Activated naive CD8-positive, alpha-beta T cell treated with anti-CD3 and anti-CD28 coated beads for 36 hours (primary cell): ENCODE data around the gene EHBP1. TPM values are rescaled to one million over a fixed set of nuclear protein-coding genes. Genes with fewer than 3 reads are reported as not detected.

Experiments
- DNase-seq: peaks from one replicate; pipeline ENCODE4 v3.0.0; 2021
- H3K27ac Mint-ChIP-seq: one replicate; pipeline ENCODE4 v1.8.0; 2022; ENCODE audit warnings: mild to moderate bottlenecking, moderate library complexity, mixed read lengths
- H3K27me3 Mint-ChIP-seq: one replicate; pipeline ENCODE4 v1.8.0; 2022; ENCODE audit warnings: mild to moderate bottlenecking, mixed read lengths
- H3K36me3 Mint-ChIP-seq: one replicate; pipeline ENCODE4 v1.8.0; 2021; ENCODE audit warnings: mild to moderate bottlenecking, mixed read lengths
- H3K4me1 Mint-ChIP-seq: one replicate; pipeline ENCODE4 v1.8.0; 2021; ENCODE audit warnings: mixed read lengths
- H3K4me3 Mint-ChIP-seq: one replicate; pipeline ENCODE4 v1.8.0; 2022; ENCODE audit warnings: mild to moderate bottlenecking, moderate library complexity, mixed read lengths
- H3K9me3 Mint-ChIP-seq: one replicate; pipeline ENCODE4 v1.8.0; 2022; ENCODE audit warnings: mixed read lengths
- total RNA-seq, 2 experiments: library from RNA; stranded (reverse); gene quantifications; one replicate each; pipeline ENCODE4 v1.2.3, GENCODE V29; 2021

EHBP1 gene
- total RNA-seq, 2 experiments from 2014 or later = 25.3 to 28.2 TPM

DNA sequence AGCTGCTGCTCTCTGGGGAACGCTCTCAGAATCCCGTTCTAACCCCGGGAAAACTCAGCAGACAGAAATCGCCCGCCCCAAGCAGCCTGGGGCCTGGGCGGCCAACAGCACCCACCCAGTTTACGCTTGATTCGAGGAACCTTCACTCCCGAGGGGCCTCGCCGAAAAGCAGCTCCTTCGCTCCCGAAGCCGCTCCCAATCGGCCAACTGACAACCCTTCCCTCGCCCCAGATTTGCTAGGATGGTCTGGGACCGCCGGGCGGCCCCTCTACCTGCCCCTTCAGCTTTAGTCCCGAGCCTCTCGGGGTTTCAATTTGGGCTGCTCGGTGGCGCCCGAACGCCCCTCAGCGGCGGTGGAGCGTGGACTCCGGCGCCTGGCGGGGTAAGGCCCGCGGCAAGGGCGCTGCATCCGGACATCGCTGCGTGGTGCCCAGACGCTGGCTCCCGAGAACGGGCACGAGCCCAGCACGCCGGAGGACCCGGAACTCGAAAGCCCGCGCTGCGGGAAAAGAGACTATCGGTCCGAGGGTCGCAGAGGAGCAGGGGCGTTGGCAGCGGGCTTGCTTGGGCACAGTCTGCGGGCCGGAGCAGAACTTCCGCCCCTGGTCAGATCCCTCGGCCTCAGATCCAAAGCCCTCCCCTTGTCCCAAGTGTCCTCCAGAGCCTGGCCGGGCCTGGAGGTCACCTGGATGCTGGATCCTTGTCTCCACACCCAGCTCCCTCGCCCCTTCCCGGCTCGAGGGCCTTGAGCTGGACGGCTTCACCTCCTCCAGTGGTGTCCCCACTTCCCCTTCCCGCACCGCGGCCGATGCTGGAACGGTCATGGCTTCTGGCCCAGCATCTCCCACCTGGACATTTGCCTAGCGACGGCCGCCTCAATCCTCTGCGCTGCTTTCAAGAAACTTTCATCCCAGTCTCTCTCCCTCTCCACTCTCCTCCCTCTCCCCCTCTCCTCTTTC is 342.1 kb downstream of the EHBP1 start:
- Mint-ChIP-seq H3K9me3 (no peaks in the 10 kb centered on the region), H3K4me1 (peaks cover 37% of the 10 kb centered on the region), H3K4me3 (peak overlapping the region; percentile 59), H3K27ac (no peak overlapping the region), H3K36me3 (peaks cover 22% of the 10 kb centered on the region), H3K27me3 (peaks cover 85% of the 10 kb centered on the region)
- no peak for DNase-seq

DNA sequence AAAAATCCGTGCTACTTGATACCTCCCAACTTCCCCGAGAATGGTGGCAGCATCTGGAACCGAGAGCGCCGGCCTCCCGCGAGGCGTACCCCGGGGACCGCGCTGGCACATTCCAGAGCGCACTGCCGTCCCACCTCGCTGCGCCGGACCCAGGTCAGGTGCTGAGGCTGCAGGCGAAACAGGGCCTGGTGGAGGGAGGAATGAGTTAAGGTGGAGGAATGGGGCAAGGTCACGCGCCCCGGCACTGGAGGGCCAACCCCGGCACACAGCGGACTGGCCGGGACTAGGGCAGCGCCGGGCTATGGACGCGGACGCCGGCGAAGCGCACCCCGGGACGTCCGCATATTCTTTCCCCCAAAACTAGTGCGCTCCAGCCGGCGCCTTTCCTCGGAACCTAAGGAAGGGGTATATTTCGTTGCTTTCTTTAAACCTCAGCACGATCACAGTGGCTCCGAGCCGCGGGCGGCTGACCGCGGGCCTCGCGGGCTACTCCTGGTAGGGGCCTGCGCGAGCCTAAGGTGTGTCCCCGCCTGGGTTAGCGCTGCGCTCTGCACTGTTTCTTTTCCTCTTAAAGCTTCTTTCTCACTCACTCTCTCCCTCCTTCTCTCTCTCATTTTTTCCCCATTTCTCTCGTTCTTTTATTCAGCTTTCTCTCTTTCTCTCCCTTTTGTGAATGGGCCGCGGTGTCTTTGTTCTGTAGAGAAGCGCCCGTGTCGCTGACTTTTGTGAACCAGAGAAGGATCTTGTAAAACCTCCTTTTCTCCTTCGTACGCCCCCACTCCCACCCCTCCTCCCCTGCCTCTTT is 343.1 kb downstream of the EHBP1 start:
- no peaks in the 10 kb centered on the region for H3K9me3 Mint-ChIP-seq
- H3K4me3 Mint-ChIP-seq = peak overlapping the region; percentile 59
- H3K27me3 Mint-ChIP-seq = peaks cover 92% of the 10 kb centered on the region
- H3K4me1 Mint-ChIP-seq = peaks cover 45% of the 10 kb centered on the region
- no peak for DNase-seq
- H3K36me3 Mint-ChIP-seq = peaks cover 22% of the 10 kb centered on the region
- no peak overlapping the region for H3K27ac Mint-ChIP-seq

DNA sequence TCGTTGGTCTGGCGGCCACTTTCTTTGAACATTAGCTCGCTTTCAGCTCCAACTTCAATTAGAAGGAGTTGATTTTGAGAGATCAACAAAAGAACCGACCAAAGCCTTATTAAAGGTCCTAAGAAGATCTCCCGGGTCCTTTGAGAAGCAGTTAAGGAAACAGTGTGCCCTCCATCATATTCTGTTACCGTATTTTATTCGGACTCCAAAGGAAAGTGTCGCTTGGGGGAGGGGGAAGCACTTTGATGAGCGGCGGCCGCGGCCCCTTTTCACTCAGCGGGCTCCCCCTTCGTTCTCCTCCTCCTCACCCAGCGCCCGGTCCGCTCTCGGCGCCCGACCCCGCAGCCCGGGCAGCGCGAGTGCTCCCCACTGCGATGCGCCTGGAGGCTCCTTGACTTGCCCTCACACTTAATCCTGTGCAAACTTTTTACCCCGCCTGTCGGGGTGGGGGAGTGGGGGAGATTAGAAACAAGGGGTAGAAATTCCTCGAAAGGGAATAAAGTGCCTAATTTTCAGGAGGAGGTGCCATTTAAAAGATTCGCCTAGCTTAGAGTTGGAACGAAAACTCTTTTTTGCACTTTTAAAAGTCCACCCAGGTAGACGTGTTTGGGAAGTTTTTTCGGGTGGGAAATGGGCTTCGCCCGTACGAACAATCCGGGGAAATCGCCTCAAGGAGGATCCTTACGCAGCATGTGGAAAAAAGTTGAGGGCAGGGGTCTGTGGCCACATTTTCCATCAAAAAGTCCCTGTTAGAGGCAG is 343.9 kb downstream of the EHBP1 start:
- no peak overlapping the region for H3K27ac Mint-ChIP-seq
- peaks cover 92% of the 10 kb centered on the region for H3K27me3 Mint-ChIP-seq
- peaks cover 21% of the 10 kb centered on the region for H3K36me3 Mint-ChIP-seq
- H3K4me1 Mint-ChIP-seq = peaks cover 50% of the 10 kb centered on the region
- no peaks in the 10 kb centered on the region for H3K9me3 Mint-ChIP-seq
- no peak for DNase-seq
- H3K4me3 Mint-ChIP-seq = peak overlapping the region; percentile 76

DNA sequence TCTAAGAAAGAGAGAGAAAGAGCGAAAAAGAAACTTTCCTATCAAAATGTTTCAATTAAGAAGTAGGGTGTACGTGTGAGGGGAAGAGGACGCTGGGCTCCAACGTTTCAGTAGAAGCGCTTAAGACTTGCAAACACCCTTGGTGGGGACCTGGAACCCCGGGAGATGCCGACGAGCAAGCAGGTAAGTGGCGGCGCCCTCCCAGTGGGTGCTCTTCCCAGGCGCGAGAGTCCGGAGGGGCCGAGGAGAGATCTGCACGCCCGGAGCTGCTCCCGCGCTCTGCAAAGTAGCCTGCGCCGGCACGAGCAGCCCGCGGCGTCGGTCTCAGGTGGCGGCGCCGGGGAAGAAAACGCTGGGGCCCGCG is 344.4 kb downstream of the EHBP1 start:
- H3K27ac Mint-ChIP-seq = no peak overlapping the region
- DNase-seq = no peak
- H3K4me1 Mint-ChIP-seq = peaks cover 56% of the 10 kb centered on the region

DNA sequence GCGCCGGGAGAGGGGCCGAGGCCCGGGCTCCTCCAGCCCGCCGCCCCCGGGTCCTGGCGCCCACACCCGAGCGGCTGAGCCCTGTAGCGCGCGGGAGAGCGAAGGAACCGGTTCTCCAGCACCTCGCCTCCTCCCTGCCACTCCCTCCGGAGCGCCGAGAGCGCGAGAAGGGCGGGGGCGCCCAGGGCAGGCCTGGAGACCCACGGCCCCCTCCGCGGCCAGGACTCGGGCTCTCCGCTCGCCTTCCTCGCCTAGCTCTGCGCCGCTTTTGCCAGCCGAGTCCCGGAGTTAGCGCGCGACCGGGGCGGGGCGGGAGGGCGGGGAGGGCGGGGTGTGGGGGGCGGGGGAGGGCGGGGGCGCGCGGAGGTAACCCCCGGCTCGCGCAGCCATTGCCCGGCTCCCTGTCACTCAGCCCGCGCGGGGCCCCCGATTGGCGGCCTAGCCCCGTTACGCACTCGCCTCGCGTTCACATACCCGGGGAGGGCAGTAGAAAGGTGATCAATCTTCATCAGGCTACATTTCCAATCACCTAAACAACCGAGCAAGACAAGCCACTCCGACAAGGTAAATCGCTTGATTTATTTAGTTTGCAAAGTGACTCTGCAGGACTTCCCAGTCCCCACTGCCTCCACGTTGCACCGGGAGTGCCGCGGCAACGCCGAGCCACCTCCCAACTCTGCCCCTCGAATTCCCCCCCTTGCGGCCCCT is 345.0 kb downstream of the EHBP1 start, which contains the start of gene OTX1:
OTX1 (plus strand) TSS at position 497 of the 708 bp plus-strand sequence. CDS start 2,161 bp downstream, outside the sequence.
- Mint-ChIP-seq H3K27ac (no peak within 1 kb of the TSS), H3K9me3 (no peaks in the 10 kb centered on the region), H3K36me3 (peaks cover 11% of the 10 kb centered on the region), H3K27me3 (peaks cover 92% of the 10 kb centered on the region), H3K4me3 (peak within 1 kb of the TSS; percentile 80), H3K4me1 (peaks cover 60% of the 10 kb centered on the region)
- peak; percentile 81 for DNase-seq

More for the DNA sequence above, 344.4 kb downstream of the EHBP1 start:
- H3K9me3 Mint-ChIP-seq = no peaks in the 10 kb centered on the region
- peak overlapping the region; percentile 76 for H3K4me3 Mint-ChIP-seq
- peaks cover 92% of the 10 kb centered on the region for H3K27me3 Mint-ChIP-seq
- peaks cover 17% of the 10 kb centered on the region for H3K36me3 Mint-ChIP-seq

DNA sequence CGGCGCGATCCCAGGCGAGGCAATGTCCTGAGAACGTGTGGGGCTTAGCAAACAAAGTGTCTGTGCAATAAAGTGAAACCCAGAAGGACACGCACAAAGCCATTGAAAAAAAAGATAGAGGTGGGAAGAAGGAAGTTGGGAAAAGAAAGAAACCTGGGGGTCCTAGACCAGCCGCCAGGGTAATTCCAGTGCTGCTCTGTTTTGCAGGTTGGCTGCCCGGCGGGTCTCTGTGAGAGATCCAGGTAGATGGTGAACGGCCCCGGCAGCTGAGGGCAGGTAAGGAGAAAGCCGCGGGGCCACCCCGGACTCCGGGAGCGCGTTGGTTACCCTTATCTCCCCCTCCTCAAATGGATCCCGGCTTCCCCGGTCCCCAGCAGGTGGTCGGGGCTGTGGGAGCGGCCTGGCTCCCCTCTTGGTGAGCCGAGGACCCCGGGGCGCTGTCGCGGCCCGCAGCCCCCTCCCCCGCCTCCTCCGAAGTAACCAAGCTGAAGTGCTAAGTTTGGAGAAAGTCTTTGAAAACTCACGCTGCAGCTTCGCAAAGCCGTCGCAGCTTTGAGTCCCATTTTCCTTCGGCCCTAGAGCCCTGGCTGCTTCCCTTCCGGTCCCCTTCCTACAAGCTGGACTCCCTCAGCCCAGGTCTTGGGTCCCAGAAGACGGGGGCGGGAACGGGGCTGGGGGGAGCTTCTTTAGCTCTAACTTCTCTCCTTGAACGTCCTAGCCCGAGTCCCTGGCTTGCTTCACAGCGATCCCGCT is 345.7 kb downstream of the EHBP1 start:
- Mint-ChIP-seq H3K36me3 (peaks cover 4% of the 10 kb centered on the region), H3K27ac (no peak overlapping the region), H3K9me3 (no peaks in the 10 kb centered on the region), H3K27me3 (peaks cover 92% of the 10 kb centered on the region), H3K4me3 (peak overlapping the region; percentile 80), H3K4me1 (peaks cover 68% of the 10 kb centered on the region)
- no peak for DNase-seq

DNA sequence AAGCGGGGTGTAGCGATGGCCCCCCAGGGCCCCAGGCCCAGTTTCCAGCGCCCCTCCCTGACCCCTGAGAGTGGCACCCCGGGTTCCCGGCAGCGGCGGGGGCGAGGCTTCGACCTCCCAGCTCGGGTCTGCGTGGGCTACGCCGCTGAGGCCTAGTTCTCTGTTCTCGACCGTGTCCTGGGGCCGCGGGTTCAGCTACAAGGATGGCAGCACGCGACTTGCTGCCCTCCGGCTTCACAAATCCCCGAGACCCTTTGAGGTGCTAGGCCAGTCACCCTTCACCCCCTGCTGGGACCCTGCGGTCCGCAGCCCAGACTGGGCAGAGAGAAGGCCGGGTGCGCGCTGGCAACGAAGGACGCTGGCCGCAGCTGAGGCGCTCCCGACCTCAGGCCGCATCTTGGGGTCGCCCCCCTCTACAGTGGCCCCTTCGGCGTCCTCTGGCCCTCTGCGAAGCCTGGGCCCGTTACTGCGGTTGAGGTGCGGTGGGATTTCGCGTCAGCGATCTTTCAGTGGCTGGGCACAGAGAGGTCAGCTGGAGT is 346.4 kb downstream of the EHBP1 start:
- Mint-ChIP-seq H3K27me3 (peaks cover 92% of the 10 kb centered on the region), H3K4me1 (peaks cover 69% of the 10 kb centered on the region), H3K9me3 (no peaks in the 10 kb centered on the region), H3K27ac (no peak overlapping the region), H3K4me3 (peak overlapping the region; percentile 40), H3K36me3 (peaks cover 4% of the 10 kb centered on the region)
- no peak for DNase-seq

DNA sequence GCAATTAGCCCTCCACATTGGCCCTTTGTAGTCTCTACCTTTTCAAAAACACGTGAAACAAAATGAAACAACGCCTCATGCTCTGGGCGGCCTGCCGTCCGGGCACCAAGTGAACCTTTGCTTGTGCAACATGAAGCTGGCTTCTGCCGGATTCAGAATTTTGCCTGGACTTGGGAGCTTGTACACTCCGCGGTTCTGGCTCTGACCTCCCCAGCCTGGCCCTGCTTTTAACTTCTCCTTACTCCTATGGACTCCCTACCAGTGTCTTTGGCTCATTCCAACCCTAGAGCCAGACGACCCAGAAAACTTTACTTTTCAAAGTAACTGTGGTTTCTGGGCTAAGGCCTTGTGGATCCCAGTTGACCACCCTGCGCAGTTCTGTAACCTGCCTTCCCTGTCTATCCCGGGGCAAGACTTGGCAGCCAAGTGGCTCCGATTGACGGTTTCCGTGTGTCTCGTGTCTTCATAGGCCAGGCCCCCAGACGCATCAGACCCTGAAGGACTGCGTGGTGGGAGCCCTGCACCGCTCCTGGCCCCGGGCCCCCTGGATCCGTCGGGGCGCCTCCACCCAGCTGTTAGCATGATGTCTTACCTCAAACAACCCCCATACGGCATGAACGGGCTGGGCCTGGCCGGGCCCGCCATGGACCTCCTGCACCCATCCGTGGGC is 347.0 kb downstream of the EHBP1 start:
- no peaks in the 10 kb centered on the region for H3K9me3 Mint-ChIP-seq
- peaks cover 92% of the 10 kb centered on the region for H3K27me3 Mint-ChIP-seq
- H3K4me3 Mint-ChIP-seq = peak overlapping the region; percentile 10
- peaks cover 4% of the 10 kb centered on the region for H3K36me3 Mint-ChIP-seq
- H3K27ac Mint-ChIP-seq = no peak overlapping the region
- H3K4me1 Mint-ChIP-seq = peaks cover 69% of the 10 kb centered on the region
- no peak for DNase-seq

DNA sequence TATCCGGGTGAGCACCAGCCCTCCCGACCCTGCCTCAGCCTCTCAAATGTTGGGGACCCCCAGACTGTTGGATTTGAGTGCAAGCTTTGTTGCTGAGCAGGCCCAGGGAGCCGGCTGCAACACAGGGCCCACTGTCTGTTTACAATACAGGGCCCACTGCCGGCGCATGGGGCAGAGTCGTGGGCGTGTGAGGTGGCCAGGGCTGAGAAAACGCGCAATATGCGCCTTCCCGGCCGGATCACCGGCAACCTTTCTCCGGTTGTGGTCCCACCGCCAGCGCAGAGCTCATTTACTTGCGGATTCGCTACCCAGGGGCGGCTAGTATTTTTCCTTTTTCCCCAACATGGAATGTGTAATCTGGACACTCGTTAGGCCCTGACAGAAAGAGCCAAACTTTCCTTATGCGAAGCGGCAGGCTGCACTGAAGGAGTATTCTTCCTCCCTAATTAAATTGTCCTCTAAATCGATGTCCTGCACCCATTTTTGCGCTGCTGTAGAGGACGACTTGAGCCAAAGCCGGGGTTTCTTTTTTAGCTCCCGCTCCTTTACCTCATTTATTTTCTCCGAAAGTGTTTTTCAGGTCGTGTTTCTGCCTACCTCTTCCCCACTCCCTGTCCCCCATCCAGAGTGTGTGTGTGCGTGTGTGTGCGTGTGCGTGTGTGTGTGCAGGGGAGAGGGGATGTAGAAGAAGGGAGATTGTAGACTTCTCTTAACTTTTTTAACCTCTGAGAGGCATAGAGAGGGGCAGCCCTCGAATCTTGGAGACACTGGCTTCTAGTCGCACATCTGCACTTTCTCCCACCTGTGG is 347.8 kb downstream of the EHBP1 start:
- Mint-ChIP-seq H3K9me3 (no peaks in the 10 kb centered on the region), H3K4me1 (peaks cover 69% of the 10 kb centered on the region), H3K36me3 (peaks cover 3% of the 10 kb centered on the region), H3K4me3 (no peak overlapping the region), H3K27ac (no peak overlapping the region), H3K27me3 (peaks cover 92% of the 10 kb centered on the region)
- no peak for DNase-seq

DNA sequence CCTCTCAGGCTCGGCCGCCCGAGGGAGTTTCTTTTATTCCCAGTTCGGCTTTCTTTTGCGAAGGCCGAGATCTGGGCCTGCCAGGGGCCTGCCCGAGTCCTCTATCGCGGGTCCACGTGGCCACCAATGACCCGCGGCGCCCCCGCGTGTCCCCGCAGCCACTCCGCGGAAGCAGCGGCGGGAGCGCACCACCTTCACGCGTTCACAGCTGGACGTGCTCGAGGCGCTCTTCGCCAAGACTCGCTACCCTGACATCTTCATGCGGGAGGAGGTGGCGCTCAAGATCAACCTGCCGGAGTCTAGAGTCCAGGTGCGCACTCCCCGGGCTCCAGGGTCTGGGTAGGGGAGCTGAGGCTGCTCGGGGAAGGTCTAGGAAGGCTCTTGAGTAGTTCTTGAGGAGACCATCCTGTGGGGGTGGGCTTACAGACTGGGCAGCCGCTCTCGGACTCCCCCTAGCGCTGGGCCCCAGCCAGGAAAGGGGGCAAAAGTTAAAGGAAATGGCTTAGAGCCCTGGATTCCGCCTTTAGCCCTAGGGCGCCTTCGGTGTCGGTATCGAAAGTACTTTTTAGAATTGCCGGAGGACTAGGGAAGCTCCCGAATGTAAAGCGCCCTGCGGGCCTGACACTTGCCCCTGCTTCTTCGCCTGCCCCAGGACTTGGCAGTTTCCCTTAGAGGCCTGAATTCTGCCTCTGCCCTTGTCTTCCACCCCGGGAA is 348.5 kb downstream of the EHBP1 start:
- H3K36me3 Mint-ChIP-seq = no peaks in the 10 kb centered on the region
- no peak overlapping the region for H3K27ac Mint-ChIP-seq
- DNase-seq = no peak

DNA sequence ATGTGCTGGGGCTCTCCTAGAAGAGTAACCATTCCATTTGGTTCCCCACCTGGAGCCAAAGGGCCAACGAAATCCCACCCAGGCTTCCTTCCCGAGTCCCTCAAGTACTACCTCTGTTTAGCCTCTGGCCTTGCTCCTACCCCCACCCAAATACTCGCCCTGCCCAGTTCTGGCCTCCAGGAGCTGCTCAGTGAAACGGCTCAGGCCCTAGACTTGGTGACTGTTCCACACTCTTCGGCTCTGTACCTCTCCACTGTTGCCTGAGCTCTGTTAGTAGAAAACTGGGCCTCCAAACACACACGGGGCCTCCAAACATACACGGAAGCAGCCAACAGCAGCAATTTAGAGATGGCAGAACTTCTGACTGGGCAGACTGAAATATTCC is 349.3 kb downstream of the EHBP1 start:
- no peaks in the 10 kb centered on the region for H3K9me3 Mint-ChIP-seq
- no peaks in the 10 kb centered on the region for H3K36me3 Mint-ChIP-seq
- no peak for DNase-seq
- no peak overlapping the region for H3K27ac Mint-ChIP-seq
- peaks cover 90% of the 10 kb centered on the region for H3K27me3 Mint-ChIP-seq
- peaks cover 60% of the 10 kb centered on the region for H3K4me1 Mint-ChIP-seq
- peak overlapping the region; percentile 50 for H3K4me3 Mint-ChIP-seq

More for the DNA sequence above, 348.5 kb downstream of the EHBP1 start:
- H3K4me3 Mint-ChIP-seq = peak overlapping the region; percentile 43
- no peaks in the 10 kb centered on the region for H3K9me3 Mint-ChIP-seq
- peaks cover 66% of the 10 kb centered on the region for H3K4me1 Mint-ChIP-seq
- H3K27me3 Mint-ChIP-seq = peaks cover 92% of the 10 kb centered on the region
